HL-60/S4 treated with retinoic acid at 250 ng/mL for 4 days and 3 days (cell line): ENCODE results near the gene OLFML2A.

ENCODE experiments used
- in situ Hi-C: fragments of 300-500 bp; cut with MboI; formaldehyde crosslinking; loops from 2 replicates; pipeline ENCODE4 v1.7.0; 2022; ENCODE audit warnings: low sequenced_read_pairs

OLFML2A gene

GRCh38 chr9:124760719-124761118 is 16.2 kb upstream of the OLFML2A start:
- in situ Hi-C loops: no loop called here

- in situ Hi-C loops: no loop called here
These were observed 15.7 kb upstream of the OLFML2A start for GRCh38 chr9:124761196-124761595.

GRCh38 chr9:124761710-124762109 is 15.2 kb upstream of the OLFML2A start:
- in situ Hi-C loops: no loop called here

GRCh38 chr9:124762633-124763032 is 14.3 kb upstream of the OLFML2A start:
- in situ Hi-C loops: no loop called here

- in situ Hi-C loops: no loop called here
These were observed 12.0 kb upstream of the OLFML2A start for GRCh38 chr9:124764774-124765438.

GRCh38 chr9:124765439-124765835 is 11.5 kb upstream of the OLFML2A start:
- in situ Hi-C loops: no loop called here

- in situ Hi-C loops: no loop called here
These were observed 10.6 kb upstream of the OLFML2A start for GRCh38 chr9:124766326-124766725.

GRCh38 chr9:124766815-124767554 is 9.9 kb upstream of the OLFML2A start:
- in situ Hi-C loops: no loop called here

- in situ Hi-C loops: no loop called here
These were observed 9.1 kb upstream of the OLFML2A start for GRCh38 chr9:124767821-124768220.

- in situ Hi-C loops: no loop called here
These were observed 8.6 kb upstream of the OLFML2A start for GRCh38 chr9:124768334-124768733.

GRCh38 chr9:124768750-124769548 is 8.0 kb upstream of the OLFML2A start:
- in situ Hi-C loops: no loop called here

GRCh38 chr9:124769549-124770358 is 7.2 kb upstream of the OLFML2A start:
- in situ Hi-C loops: loop anchor here (5.0 to 10.0 kb wide), 2 partner anchors 83 to 605 kb away; partner anchors contain the start of gene WDR38

- in situ Hi-C loops: loop anchor here (5.0 to 10.0 kb wide), 2 partner anchors 82 to 604 kb away; partner anchors contain the start of gene WDR38
These were observed 6.4 kb upstream of the OLFML2A start for GRCh38 chr9:124770359-124771020.

GRCh38 chr9:124771021-124771866 is 5.7 kb upstream of the OLFML2A start, which contains the start of gene NR6A1:
TSS of gene NR6A1 (minus strand) at chr9:124771311.
- in situ Hi-C loops: loop anchor here (5.0 to 10.0 kb wide), 2 partner anchors 81 to 604 kb away; partner anchors contain the start of gene WDR38

GRCh38 chr9:124771867-124772679 is 4.9 kb upstream of the OLFML2A start:
- in situ Hi-C loops: loop anchor here (5.0 to 10.0 kb wide), 2 partner anchors 80 to 603 kb away; partner anchors contain the start of gene WDR38

GRCh38 chr9:124772877-124773276 is 4.1 kb upstream of the OLFML2A start:
- in situ Hi-C loops: loop anchor here (5.0 to 10.0 kb wide), 2 partner anchors 79 to 602 kb away; partner anchors contain the start of gene WDR38

GRCh38 chr9:124773473-124774128 is 3.3 kb upstream of the OLFML2A start:
- in situ Hi-C loops: loop anchor here (5.0 to 10.0 kb wide), 2 partner anchors 79 to 601 kb away; partner anchors contain the start of gene WDR38
